Endodermal cell (in vitro differentiated cells): ENCODE results near the gene TBC1D32. TPM values are rescaled to one million over a fixed set of nuclear protein-coding genes. Genes with fewer than 3 reads are reported as not detected.

ENCODE experiments used
- DNase-seq: peaks from one replicate; pipeline ENCODE4 v3.0.0-alpha.2; 2017
- H3K27ac ChIP-seq: 2 replicates; pipeline ENCODE4 v1.5.1; 2013; ENCODE audit warnings: mild to moderate bottlenecking, low read depth, low read length, moderate library complexity
- H3K27me3 ChIP-seq: 2 replicates; pipeline ENCODE4 v1.6.1; 2013; ENCODE audit warnings: mild to moderate bottlenecking, low read length, moderate library complexity; ENCODE audit not compliant: insufficient read depth, control insufficient read depth, poor library complexity, severe bottlenecking
- H3K36me3 ChIP-seq: 2 replicates; pipeline ENCODE4 v1.7.0; 2013; ENCODE audit warnings: mild to moderate bottlenecking, low read length, moderate library complexity; ENCODE audit not compliant: control insufficient read depth, insufficient read depth
- H3K4me1 ChIP-seq: one replicate; pipeline ENCODE4 v1.7.0; 2013; ENCODE audit warnings: low read length; ENCODE audit not compliant: control insufficient read depth, insufficient read depth
- H3K4me3 ChIP-seq: 2 replicates; pipeline ENCODE4 v1.5.1; 2013; ENCODE audit warnings: mild to moderate bottlenecking, low read length, moderate library complexity
- H3K9ac ChIP-seq: 2 replicates; pipeline ENCODE4 v1.6.1; 2013; ENCODE audit warnings: mild to moderate bottlenecking, low read length, moderate library complexity; ENCODE audit not compliant: poor library complexity, severe bottlenecking; ENCODE audit errors: extremely low read depth
- H3K9me3 ChIP-seq: 2 replicates; pipeline ENCODE4 v1.6.1; 2013; ENCODE audit warnings: mild to moderate bottlenecking, low read length, moderate library complexity; ENCODE audit not compliant: control insufficient read depth
- H3K27ac Mint-ChIP-seq: 2 replicates; pipeline ENCODE4 v1.8.0; 2020; ENCODE audit warnings: mixed read lengths
- H3K27me3 Mint-ChIP-seq: 2 replicates; pipeline ENCODE4 v1.8.0; 2021; ENCODE audit warnings: mild to moderate bottlenecking, mixed read lengths; ENCODE audit not compliant: insufficient read depth
- H3K36me3 Mint-ChIP-seq: 2 replicates; pipeline ENCODE4 v1.8.0; 2020; ENCODE audit warnings: low read depth, mixed read lengths
- H3K4me1 Mint-ChIP-seq: 2 replicates; pipeline ENCODE4 v1.8.0; 2020; ENCODE audit warnings: mixed read lengths
- H3K4me3 Mint-ChIP-seq: 2 replicates; pipeline ENCODE4 v1.8.0; 2020; ENCODE audit warnings: mild to moderate bottlenecking, moderate library complexity, mixed read lengths
- H3K9me3 Mint-ChIP-seq: 2 replicates; pipeline ENCODE4 v1.8.0; 2020; ENCODE audit warnings: mild to moderate bottlenecking, mixed read lengths
- WGBS, 2 experiments: methylation state at CpG; one replicate each; pipeline versions ENCODE4 v1.1.5 to v1.1.7; 2013; ENCODE audit warnings: missing lambda C conversion rate in 2 of 2, mixed read lengths in 1 of 2; ENCODE audit not compliant: insufficient coverage in 1 of 2, insufficient read length in 1 of 2; 5-methylcytosine and 5-hydroxymethylcytosine counted together
- long read RNA-seq, 4 experiments: library from polyadenylated mRNA in 2 of 4; library from RNA in 1 of 4; library from capped mRNA in 1 of 4; stranded (forward) in 3 of 4; unstranded in 1 of 4; transcript quantifications; one replicate each; pipeline ENCODE4 v2.0.0, GENCODE V29; 2020 to 2021; ENCODE audit warnings: inconsistent platforms in 1 of 4
- polyA plus RNA-seq, 2 experiments: library from polyadenylated mRNA; stranded (reverse); fragments of 50-300 nt; gene quantifications; one replicate each; pipeline ENCODE4 v1.2.3, GENCODE V29; 2013
- total RNA-seq, 2 donors: library from RNA; stranded (reverse); fragmentation: NEBNext Ultra II Directional in 1 of 2; extraction: Animal tissue kit (Norgen Biotek cat#: 25700) in 1 of 2; gene quantifications; 2 replicates in 1 of 2; 3 replicates in 1 of 2; pipeline ENCODE4 v1.2.1, GENCODE V29; 2021
- TF ChIP-seq, protein P1 (sequence below): fragments of 200-600 bp; sonication (generic); conservative IDR thresholded peaks from 2 replicates; pipeline ENCODE4 v1.5.0; 2021; ENCODE audit warnings: antibody characterized with exemption, mild to moderate bottlenecking

The TBC1D32 gene
- total RNA-seq, result 10 to 100 TPM; 16.5 to 21.4 TPM
- polyA plus RNA-seq (2013, experiment 1 of 2), result 10.9 TPM
- polyA plus RNA-seq (2013, experiment 2 of 2), result 11.9 TPM
- long read RNA-seq, experiment 1, partial matches to known transcripts, result 0 of 3 reads
- long read RNA-seq, experiment 1, other reads (novel, unspliced or antisense), result 3 of 3 reads
- long read RNA-seq, experiment 2, full-length matches to known transcripts, result 3 of 13 reads
- long read RNA-seq, experiment 2, partial matches to known transcripts, result 3 of 13 reads
- long read RNA-seq, experiment 2, other reads (novel, unspliced or antisense), result 7 of 13 reads
- long read RNA-seq, experiment 3, full-length matches to known transcripts, result 4 of 29 reads
- long read RNA-seq, experiment 3, partial matches to known transcripts, result 6 of 29 reads
- long read RNA-seq, experiment 3, other reads (novel, unspliced or antisense), result 19 of 29 reads
- long read RNA-seq, experiment 4, partial matches to known transcripts, result 1 of 4 reads
- long read RNA-seq, experiment 4, other reads (novel, unspliced or antisense), result 3 of 4 reads

DNA sequence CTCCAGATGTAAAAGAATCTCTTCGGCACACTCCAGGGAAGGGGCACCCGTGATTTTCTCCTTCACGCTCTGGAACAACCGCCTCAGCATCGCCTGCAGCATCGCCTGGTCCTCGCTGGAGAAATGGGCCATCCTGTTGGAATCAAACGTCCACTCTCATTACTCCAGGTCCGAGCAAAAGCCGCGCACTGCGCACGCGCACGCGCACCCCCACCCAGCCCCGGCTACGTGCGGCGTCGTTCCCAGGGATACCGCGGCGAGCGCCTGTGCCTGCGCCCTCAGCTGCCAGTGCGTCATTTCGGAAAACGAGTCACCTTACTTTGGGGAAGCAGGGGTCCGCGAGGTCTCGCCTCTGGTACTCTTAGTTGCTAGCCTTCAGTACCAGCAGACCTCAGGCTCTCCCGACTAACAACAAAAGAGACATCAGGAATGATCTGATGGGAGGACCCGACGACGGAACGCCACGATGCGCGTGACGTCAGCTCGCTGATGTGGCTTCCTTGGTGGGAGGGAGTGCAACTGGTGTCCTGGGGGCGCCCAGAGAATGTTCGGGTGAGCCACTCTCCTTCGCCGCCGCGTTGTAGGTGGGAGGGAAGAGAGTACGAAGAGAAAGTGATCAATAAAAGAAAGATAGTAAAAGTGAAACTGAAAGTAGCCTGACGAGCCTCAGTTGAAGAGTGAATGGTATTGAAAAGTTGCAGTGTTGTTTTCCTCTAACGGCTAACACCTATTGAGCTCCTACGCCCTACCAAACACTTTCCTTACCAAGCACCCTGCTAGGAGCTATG, at the start of gene TBC1D32:
TSS of gene TBC1D32 (minus strand) at position 182 of the 788 bp plus-strand sequence. CDS start at position 132, 50 bp downstream.
- Histone ChIP-seq H3K4me1 (no peaks in the 10 kb centered on the region), H3K27me3 (no peaks in the 10 kb centered on the region), H3K4me3 (peak within 1 kb of the TSS; percentile 92), H3K27ac (peak within 1 kb of the TSS; percentile 92), H3K36me3 (no peaks in the 10 kb centered on the region), H3K9ac (peak within 1 kb of the TSS; percentile 85), H3K9me3 (no peaks in the 10 kb centered on the region)
- Mint-ChIP-seq H3K36me3 (no peaks in the 10 kb centered on the region), H3K27ac (peak within 1 kb of the TSS; percentile 98), H3K4me1 (peaks cover 17% of the 10 kb centered on the region), H3K4me3 (peak within 1 kb of the TSS; percentile 78), H3K9me3 (no peaks in the 10 kb centered on the region), H3K27me3 (no peaks in the 10 kb centered on the region)
- 4% methylated on average over 19 to 52 of the region's 52 CpGs for WGBS, 2 experiments
- TF ChIP-seq, protein P1, sequence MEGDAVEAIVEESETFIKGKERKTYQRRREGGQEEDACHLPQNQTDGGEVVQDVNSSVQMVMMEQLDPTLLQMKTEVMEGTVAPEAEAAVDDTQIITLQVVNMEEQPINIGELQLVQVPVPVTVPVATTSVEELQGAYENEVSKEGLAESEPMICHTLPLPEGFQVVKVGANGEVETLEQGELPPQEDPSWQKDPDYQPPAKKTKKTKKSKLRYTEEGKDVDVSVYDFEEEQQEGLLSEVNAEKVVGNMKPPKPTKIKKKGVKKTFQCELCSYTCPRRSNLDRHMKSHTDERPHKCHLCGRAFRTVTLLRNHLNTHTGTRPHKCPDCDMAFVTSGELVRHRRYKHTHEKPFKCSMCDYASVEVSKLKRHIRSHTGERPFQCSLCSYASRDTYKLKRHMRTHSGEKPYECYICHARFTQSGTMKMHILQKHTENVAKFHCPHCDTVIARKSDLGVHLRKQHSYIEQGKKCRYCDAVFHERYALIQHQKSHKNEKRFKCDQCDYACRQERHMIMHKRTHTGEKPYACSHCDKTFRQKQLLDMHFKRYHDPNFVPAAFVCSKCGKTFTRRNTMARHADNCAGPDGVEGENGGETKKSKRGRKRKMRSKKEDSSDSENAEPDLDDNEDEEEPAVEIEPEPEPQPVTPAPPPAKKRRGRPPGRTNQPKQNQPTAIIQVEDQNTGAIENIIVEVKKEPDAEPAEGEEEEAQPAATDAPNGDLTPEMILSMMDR, result no peak
- peak; percentile 96 for DNase-seq

DNA sequence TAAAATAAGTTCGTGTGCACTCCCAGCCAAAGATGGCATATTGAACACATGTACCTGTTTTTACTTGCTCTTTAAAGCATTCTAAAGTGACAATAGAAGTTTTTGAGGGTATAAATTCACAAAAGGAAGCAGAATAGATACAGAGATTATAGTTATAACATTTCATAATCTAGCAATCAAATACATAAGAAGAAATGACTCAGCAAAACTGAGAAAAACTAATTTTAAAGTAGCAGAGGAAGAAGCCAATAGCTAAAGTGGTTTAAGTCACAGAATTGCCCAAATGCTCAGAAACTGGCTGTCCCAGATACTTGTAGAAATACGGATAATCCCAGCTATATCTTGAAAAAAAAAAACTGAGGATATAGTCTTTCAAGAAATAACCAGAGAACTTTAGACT, 49.2 kb upstream of the TBC1D32 start:
- Mint-ChIP-seq H3K27ac (no peak overlapping the region), H3K4me1 (peaks cover 4% of the 10 kb centered on the region), H3K9me3 (no peaks in the 10 kb centered on the region), H3K27me3 (no peaks in the 10 kb centered on the region), H3K4me3 (no peak overlapping the region), H3K36me3 (no peaks in the 10 kb centered on the region)
- Histone ChIP-seq H3K9ac (no peak overlapping the region), H3K4me1 (peaks cover 4% of the 10 kb centered on the region), H3K4me3 (no peak overlapping the region), H3K27ac (no peak overlapping the region), H3K27me3 (no peaks in the 10 kb centered on the region), H3K9me3 (no peaks in the 10 kb centered on the region), H3K36me3 (no peaks in the 10 kb centered on the region)
- WGBS, 2 experiments, result 67 to 77% methylated on average over 1 to 2 of the region's 2 CpGs
- no peak for DNase-seq
- TF ChIP-seq, protein P1, result no peak

DNA sequence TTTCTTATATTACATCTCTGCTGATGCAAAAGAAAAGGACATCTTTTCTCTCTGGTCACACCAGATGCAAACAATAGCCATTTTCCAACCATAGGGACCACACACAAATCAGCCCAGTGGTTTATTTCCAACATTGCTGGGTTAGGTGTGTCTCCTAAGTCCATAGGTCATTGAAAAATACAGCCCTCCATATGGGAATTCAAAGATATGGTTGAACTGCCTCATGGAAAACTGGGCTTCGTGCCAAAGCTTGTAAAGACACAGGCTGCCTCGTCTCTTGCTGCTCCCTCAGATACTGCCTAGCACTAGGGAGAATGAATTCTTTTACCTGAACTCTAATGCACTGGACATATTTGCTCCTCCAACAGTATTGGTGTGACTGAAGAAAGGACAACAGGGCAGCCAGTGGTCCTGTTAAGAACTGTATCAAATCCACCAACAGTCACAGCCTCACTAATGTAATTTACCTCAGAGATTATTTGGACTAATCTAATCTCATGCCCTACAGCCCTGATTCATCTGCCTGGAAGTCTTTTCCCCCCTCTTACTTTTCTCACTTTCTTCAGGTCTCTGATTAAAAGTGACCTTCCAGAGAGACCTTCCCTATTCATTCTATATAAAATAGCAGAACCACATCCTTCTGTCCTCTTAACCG, 48.3 kb upstream of the TBC1D32 start:
- TF ChIP-seq, protein P1, result no peak
- WGBS, 2 experiments, result 91 to 94% methylated on average over 2 to 3 of the region's 3 CpGs
- H3K4me1 Mint-ChIP-seq, result peaks cover 4% of the 10 kb centered on the region

More for the DNA sequence above, 48.3 kb upstream of the TBC1D32 start:
- DNase-seq, result no peak
- Mint-ChIP-seq H3K4me3 (no peak overlapping the region), H3K36me3 (no peaks in the 10 kb centered on the region), H3K27ac (no peak overlapping the region), H3K9me3 (no peaks in the 10 kb centered on the region), H3K27me3 (no peaks in the 10 kb centered on the region)
- no peaks in the 10 kb centered on the region for H3K27me3 ChIP-seq
- H3K36me3 ChIP-seq, result no peaks in the 10 kb centered on the region
- peaks cover 4% of the 10 kb centered on the region for H3K4me1 ChIP-seq
- H3K4me3 ChIP-seq, result no peak overlapping the region
- H3K27ac ChIP-seq, result no peak overlapping the region
- H3K9me3 ChIP-seq, result no peaks in the 10 kb centered on the region
- no peak overlapping the region for H3K9ac ChIP-seq
